ENCODE data around the gene SLC22A3.

DNA sequence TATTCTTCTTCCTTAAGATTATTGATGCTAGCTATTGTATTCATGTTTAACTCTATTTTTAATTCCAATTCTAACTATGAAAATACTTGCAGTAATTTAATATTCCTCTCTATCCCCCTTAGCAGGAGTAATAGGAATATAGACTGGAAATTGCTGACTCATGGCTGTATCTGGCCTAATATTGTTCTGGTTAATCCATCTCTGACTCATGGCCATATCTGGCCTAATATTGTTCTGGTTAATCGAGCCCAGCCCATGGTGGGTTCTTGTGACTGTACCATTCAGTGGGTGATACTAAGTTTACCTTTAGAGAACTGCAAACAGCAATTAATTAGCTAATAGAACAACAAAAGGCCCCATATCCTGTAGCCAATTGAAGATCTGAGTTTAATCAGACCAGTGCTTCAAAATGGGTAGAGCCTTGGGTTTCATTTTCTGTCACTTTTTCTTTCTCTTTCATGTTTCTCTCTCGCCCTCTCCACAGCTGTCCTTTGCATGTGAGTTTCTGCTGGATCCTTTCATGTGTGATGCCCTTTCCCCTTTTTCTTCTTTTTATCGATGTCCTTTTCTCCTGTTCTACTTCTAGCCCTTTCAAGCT is 50.6 kb downstream of the SLC22A3 start:
- TF ChIP-seq ZNF274 (IDR thresholded peaks at IDR 0.05; ENCODE audit: low read depth, low read length): no peak
- TF ChIP-seq YY1 (IDR thresholded peaks at IDR 0.05; ENCODE audit: insufficient read depth, insufficient read length): no peak
- TF ChIP-seq SUZ12 (IDR thresholded peaks at IDR 0.05; ENCODE audit: extremely low read depth, insufficient read depth, insufficient read length): no peak
